ENCODE measurements around the gene OR52W1.

OR52W1 gene, protein sequence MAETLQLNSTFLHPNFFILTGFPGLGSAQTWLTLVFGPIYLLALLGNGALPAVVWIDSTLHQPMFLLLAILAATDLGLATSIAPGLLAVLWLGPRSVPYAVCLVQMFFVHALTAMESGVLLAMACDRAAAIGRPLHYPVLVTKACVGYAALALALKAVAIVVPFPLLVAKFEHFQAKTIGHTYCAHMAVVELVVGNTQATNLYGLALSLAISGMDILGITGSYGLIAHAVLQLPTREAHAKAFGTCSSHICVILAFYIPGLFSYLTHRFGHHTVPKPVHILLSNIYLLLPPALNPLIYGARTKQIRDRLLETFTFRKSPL

DNA sequence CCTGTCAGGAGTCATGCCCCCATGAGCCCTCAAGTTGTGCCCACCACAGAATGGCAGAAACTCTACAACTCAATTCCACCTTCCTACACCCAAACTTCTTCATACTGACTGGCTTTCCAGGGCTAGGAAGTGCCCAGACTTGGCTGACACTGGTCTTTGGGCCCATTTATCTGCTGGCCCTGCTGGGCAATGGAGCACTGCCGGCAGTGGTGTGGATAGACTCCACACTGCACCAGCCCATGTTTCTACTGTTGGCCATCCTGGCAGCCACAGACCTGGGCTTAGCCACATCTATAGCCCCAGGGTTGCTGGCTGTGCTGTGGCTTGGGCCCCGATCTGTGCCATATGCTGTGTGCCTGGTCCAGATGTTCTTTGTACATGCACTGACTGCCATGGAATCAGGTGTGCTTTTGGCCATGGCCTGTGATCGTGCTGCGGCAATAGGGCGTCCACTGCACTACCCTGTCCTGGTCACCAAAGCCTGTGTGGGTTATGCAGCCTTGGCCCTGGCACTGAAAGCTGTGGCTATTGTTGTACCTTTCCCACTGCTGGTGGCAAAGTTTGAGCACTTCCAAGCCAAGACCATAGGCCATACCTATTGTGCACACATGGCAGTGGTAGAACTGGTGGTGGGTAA, at the start of gene OR52W1:
OR52W1 (plus strand) TSS at position 51 of the 637 bp plus-strand sequence; CDS start at position 51, 0 bp downstream.
- DNase-seq (ENCODE audit: low read depth in 2 of 2), result no peak

DNA sequence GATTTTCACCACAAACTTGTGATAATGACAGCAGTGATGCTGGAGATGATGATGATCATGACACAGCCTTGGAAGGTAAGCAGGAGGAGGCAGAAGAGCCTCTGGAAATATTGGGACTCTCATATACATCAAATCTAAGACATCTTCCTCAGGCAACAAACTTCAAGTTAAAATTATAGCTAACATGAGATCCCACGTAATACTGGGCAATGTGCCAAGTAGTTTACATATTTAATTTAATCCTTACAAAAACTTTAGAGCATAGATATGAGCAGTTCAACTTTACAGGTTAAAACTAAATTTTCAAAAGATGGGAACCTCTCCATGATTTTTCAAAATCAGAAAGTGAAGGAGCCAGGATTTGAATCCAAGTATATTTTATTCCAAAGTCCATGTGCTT, 47.9 kb upstream of the OR52W1 start:
- no peak for DNase-seq (ENCODE audit: low read depth in 2 of 2)

- DNase-seq (ENCODE audit: low read depth in 2 of 2), result no peak
Measured at GRCh38 chr11:6152126-6152525, 46.9 kb upstream of the OR52W1 start.

GRCh38 chr11:6156628-6157359, 42.2 kb upstream of the OR52W1 start:
- no peak for DNase-seq (ENCODE audit: low read depth in 2 of 2)

DNA sequence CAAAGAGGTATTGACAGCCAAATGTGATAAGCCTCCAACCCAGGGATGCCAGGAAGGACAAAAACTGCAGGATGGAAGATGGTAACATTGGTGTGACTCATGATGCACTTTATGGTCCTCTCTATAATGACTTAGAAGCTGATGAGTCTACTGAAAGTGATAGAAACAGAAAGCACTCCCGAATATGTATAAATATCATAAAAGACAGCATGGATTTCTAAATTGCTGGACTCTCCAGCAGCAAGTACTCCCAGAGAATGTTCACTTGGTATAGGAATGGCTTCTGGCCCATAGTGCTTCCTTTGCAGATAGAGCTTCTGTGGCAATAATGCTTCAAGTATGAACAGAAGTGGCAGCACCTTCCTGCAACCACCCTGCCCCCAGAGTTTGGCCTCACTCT, 28.8 kb upstream of the OR52W1 start, which contains the start of gene OR52B2:
OR52B2 (minus strand) TSS at position 101 of the 400 bp plus-strand sequence; CDS start at position 101, 0 bp downstream.
- DNase-seq (ENCODE audit: low read depth in 2 of 2), result no peak

DNA sequence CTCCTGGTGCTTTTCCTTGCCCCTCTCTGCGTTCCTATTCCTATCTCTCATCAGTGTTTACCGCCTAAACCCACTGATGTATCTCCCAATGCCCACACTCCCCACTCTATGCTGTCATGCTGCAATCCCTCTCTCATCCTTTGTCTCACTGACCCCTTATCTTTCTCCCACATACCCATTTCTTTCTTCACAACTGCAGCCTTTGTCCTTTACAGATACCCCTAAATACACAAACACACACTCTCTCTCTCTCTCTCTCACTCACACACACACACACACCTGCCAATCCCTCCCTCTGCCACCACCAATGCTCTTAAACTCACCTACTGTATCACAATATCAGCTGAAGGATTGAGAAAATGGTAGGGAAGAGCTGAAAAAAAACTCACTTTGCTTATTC, 23.6 kb upstream of the OR52W1 start:
- DNase-seq (ENCODE audit: low read depth in 2 of 2), result no peak

DNA sequence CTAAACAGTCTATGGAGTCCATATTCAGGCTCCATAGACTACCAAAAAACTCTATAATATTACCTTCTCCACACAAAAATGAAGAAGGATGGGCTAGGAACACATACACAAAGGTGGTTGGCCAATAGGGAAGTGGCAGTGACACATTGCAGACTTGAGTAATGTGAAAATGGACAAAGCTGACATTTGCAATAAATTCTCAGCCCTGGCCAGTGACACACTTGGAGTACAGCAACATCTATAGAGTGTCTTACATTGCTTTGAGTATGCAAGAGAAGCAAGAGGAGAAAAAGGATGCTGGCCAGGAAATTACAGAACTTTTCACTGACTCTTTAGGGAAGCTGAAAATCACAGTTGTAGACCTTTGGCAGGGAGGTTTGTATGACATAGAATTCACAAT, 7.3 kb upstream of the OR52W1 start:
- DNase-seq (ENCODE audit: low read depth in 2 of 2), result no peak

DNA sequence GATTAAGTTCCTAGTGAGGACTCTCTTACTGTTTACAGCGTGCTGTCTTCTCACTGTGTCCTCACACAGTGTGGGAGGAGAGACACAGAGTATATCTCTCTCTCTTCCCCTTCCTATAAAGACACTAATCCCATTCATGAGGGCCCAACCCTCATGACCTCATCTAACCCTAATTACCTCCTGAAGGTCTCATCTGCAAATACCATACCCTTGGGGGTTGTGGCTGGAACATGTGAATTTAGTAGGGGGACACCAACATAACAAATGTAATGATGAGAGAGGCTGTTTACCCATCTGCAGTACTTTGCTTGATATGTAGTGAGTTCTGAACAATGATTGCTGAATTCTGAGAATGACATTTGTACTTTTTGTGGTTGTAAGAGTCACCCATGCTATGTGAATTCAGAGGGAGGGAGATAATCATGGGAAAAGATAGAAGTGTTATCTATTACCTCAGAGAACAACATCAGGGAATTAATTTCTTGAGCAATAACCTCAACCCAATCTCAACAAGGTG, 4.9 kb upstream of the OR52W1 start:
- no peak for DNase-seq (ENCODE audit: low read depth in 2 of 2)

GRCh38 chr11:6196396-6196795, 2.6 kb upstream of the OR52W1 start:
- DNase-seq (ENCODE audit: low read depth in 2 of 2), result no peak

GRCh38 chr11:6197466-6198200, 1.4 kb upstream of the OR52W1 start:
- DNase-seq (ENCODE audit: low read depth in 2 of 2), result no peak

DNA sequence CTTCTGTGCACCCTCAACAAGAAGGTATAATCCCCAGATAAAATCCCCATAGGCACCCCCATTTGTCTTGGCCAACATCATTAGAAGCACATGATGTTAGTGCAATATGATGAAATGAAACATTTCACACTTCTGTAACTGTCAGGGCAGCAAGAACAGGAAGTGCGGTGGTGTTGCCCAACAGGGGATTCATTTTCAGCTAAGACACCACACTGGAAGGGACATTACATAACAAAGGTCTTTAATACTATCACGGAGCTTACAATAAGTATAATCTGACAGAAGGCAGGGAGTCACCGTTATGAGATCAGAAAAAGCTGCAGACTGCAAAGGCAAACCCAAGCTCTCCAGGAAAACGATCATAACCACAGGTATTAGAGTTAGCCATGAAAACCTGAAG, 2.0 kb downstream of the OR52W1 start:
- DNase-seq (ENCODE audit: low read depth in 2 of 2), result no peak

GRCh38 chr11:6201481-6201880, 2.5 kb downstream of the OR52W1 start:
- DNase-seq (ENCODE audit: low read depth in 2 of 2), result no peak

GRCh38 chr11:6202041-6202440, 3.0 kb downstream of the OR52W1 start:
- no peak for DNase-seq (ENCODE audit: low read depth in 2 of 2)

GRCh38 chr11:6203327-6203726, 4.3 kb downstream of the OR52W1 start:
- no peak for DNase-seq (ENCODE audit: low read depth in 2 of 2)

- DNase-seq (ENCODE audit: low read depth in 2 of 2), result no peak
Measured at GRCh38 chr11:6204706-6205105, 5.7 kb downstream of the OR52W1 start.

- DNase-seq (ENCODE audit: low read depth in 2 of 2), result no peak
Measured at GRCh38 chr11:6205366-6205765, 6.3 kb downstream of the OR52W1 start, which contains the start of gene C11orf42. Gene C11orf42 (plus strand): TSS chr11:6205557. CDS start chr11:6205616, 59 bp downstream.

DNA sequence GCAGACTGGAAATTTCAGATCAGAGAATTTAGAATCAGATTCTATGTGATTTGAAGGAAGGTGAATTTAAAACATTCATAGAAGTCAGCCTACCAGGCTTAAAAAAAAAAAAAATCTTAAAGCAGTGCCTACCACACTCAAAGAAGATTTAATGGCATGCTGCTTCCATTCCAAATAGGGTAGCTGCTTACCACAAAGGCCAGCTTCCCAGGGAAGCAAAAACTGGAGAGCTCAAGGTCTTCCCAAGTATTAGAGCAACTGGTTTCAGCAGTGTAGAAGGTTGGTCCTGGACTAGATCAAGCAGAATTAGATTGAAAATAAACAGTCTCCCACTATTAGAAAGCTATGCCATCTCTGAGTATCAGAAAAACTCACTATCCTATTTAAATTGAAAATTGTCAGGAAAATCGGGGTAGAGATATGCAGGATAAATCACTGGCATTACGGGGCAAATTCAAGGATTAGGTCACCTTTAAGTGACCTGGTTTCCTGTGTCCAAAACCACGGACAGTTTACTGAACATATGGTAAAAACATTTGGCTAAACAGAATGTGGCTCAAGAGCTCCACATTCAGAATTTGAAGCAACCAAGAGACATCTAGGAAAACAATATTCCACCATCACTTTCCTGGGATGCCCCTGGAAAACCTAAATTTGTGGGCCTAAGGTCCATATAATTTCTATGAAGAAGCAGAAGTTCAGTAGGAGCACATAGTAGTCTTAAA, 7.6 kb downstream of the OR52W1 start:
- no peak for DNase-seq (ENCODE audit: low read depth in 2 of 2)

DNA sequence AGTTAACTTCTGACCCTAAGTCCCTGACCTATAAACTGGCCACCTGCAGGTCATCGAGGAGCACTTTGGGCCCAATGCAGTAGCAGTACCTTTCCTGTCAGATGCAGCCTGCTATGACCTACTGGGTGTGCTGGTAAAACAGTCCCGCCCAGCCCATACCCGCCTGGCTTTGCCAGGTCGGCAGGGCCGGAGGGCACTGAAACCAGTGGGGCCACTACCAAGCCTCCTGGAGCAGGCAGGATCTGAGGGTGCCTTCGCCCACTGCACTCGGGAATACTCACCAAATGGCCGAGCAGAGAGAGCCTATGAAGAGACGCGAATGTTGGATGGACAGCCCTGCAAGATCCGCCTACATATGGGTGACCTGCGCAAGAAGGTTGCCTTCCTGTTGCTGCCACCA, 10.8 kb downstream of the OR52W1 start:
- no peak for DNase-seq (ENCODE audit: low read depth in 2 of 2)

GRCh38 chr11:6210274-6210955, 11.4 kb downstream of the OR52W1 start:
- no peak for DNase-seq (ENCODE audit: low read depth in 2 of 2)

DNA sequence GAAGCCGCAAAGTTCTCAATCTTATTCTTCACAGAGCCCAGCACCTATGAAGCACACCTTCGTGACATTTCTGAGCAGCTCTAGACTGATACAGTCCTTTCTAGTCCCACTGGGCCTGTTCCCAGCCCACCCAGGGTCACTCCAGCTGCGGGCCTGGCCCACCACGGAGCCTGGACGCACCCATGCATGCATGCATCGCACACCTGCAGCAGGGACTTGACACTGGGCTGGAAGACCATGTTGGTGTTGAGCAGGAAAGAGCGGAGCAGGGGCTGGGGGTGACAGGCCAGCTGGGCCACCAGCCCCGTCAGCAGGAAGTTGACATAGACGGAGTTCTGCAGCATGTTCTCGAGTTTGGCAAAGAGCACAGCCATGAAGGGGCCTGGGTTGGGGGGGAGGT, 15.5 kb downstream of the OR52W1 start:
- DNase-seq (ENCODE audit: low read depth in 2 of 2), result no peak
